SU-DHL-6 (cell line): ENCODE measurements around the gene ONECUT1.

Experiments
- CTCF ChIP-seq: fragments of 200-600 bp; sonication (generic); IDR thresholded peaks from one replicate; pipeline ENCODE4 v1.5.1; 2017; ENCODE audit warnings: antibody characterized with exemption, mild to moderate bottlenecking, low read length, moderate library complexity; ENCODE audit not compliant: insufficient read depth, poor library complexity, severe bottlenecking
- EZH2phosphoT487 ChIP-seq: fragments of 200-600 bp; sonication (generic), shearing (Covaris generic); conservative IDR thresholded peaks from 2 replicates; pipeline ENCODE4 v1.6.1; 2018; ENCODE audit warnings: mild to moderate bottlenecking, antibody characterized with exemption, low read length, moderate library complexity, mixed read lengths

DNA sequence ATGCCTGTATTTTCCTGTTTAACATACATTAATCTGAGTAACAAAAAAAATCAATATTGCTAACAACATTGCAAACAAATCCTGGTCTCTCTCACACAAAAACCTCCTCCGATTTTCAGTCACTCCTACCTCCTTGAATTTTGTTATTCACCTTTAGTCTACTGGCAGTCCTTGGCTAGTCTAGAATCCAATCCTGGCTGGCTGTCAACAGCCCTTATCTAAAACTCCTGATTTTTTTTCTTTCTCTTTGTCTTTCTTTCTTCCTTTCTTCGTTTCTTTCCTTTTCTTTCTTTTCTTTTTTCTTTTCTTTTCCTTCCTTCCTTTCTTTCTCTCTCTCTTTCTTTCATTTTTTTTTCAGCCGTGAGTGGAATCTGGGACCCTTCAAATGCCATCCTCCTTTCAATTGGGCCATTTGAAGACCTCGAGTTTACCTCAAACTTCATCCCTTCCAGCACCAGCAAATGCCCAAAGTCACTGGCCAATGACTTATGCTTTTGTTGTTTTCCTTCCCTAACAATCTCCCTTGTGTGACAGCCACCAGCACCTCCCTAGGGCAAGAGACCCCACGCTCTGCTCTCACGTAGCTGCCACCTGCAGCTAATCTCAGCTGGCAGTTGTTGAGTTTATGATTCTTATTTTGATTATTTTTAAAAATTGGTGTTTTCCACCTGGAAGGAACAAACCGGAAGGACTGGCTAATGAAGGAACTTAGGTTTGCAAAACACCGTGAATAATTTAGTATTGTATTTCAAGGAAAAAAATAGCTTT, 6.8 kb upstream of the ONECUT1 start:
- TF ChIP-seq CTCF = no peak
- TF ChIP-seq EZH2phosphoT487 = no peak
